A549 (cell line): ENCODE measurements around the gene ANGEL1.

Experiments used
- CTCF ChIP-seq: fragments of >200 bp; sonication (Bioruptor Twin); formaldehyde crosslinking; IDR thresholded peaks from 3 replicates; pipeline ENCODE4 v1.5.1; 2016
- HEYL ChIP-seq: fragments of 250-450 bp; sonication (Bioruptor Pico); IDR thresholded peaks from 2 replicates; pipeline ENCODE4 v1.8.0; 2021; ENCODE audit warnings: mild to moderate bottlenecking, moderate library complexity
- KDM1A ChIP-seq: fragments of 200-600 bp; sonication (generic); IDR thresholded peaks from 2 replicates; pipeline ENCODE4 v1.6.1; 2016; ENCODE audit warnings: low read depth, mild to moderate bottlenecking
- NFE2L2 ChIP-seq: fragments of 150-350 bp; conservative IDR thresholded peaks from 2 replicates; pipeline ENCODE4 v1.6.1; 2014; ENCODE audit warnings: low read length
- PBX3 ChIP-seq: IDR thresholded peaks from 2 replicates; pipeline ENCODE4 v1.6.1; 2012
- POLR2A ChIP-seq: IDR thresholded peaks from 2 replicates; pipeline ENCODE4 v1.6.1; 2012; ENCODE audit warnings: mild to moderate bottlenecking, low read length
- POLR2AphosphoS2 ChIP-seq: conservative IDR thresholded peaks from 2 replicates; pipeline ENCODE4 v1.6.1; 2012; ENCODE audit warnings: low read length, improper control_type of control experiment, inconsistent platforms
- REST ChIP-seq: fragments of 200-600 bp; sonication (generic); IDR thresholded peaks from 2 replicates; pipeline ENCODE4 v1.6.1; 2016; ENCODE audit warnings: antibody characterized with exemption, mild to moderate bottlenecking, moderate library complexity
- SREBF2 ChIP-seq: fragments of 450-650 bp; IDR thresholded peaks from 2 replicates; pipeline ENCODE4 v1.6.1; 2014; ENCODE audit warnings: mild to moderate bottlenecking, moderate library complexity
- TP53 ChIP-seq: fragments of 250-450 bp; sonication (Bioruptor Pico); IDR thresholded peaks from 2 replicates; pipeline ENCODE4 v1.5.0; 2021; ENCODE audit warnings: mild to moderate bottlenecking, moderate library complexity
- USF2 ChIP-seq: fragments of 450-650 bp; IDR thresholded peaks from 2 replicates; pipeline ENCODE4 v1.6.1; 2014; ENCODE audit warnings: antibody characterized with exemption

- TF ChIP-seq KDM1A (no peak), CTCF (no peak), TP53 (CRISPR knock-in tag) (no peak), POLR2A (no peak), POLR2AphosphoS2 (no peak), PBX3 (no peak), NFE2L2 (no peak), REST (no peak), USF2 (no peak), HEYL (no peak), SREBF2 (no peak)
Measured at GRCh38 chr14:76771437-76771980, 41.2 kb downstream of the ANGEL1 start.
